ENCODE results near the gene UGT1A8. TPM values are rescaled to one million over a fixed set of nuclear protein-coding genes. Genes with fewer than 3 reads are reported as not detected.

Gene UGT1A8
- total RNA-seq, 1 donor from 2014 or later, result not detected

GRCh38 chr2:233673896-233674295 lies 56.5 kb downstream of the UGT1A8 start:
- peaks cover 39% of the 10 kb centered on the region for H3K27me3 ChIP-seq (ENCODE audit: low read depth)
- no peak for DNase-seq
- H3K9me3 ChIP-seq (replicated peaks), result no peaks in the 10 kb centered on the region
- no peaks in the 10 kb centered on the region for H3K36me3 ChIP-seq
- H3K4me3 ChIP-seq, result no peak overlapping the region
- H3K27ac ChIP-seq (replicated peaks), result no peak overlapping the region
- no peaks in the 10 kb centered on the region for H3K4me1 ChIP-seq
- TF ChIP-seq CTCF (IDR thresholded peaks at IDR 0.05; ENCODE audit: borderline replicate concordance), result no peak
- intact Hi-C loops (cut with micrococcal nuclease), result no loop called here

GRCh38 chr2:233674314-233674713 lies 56.9 kb downstream of the UGT1A8 start:
- H3K36me3 ChIP-seq, result no peaks in the 10 kb centered on the region
- H3K4me3 ChIP-seq, result no peak overlapping the region
- no peak overlapping the region for H3K27ac ChIP-seq (replicated peaks)
- no peak for TF ChIP-seq CTCF (IDR thresholded peaks at IDR 0.05; ENCODE audit: borderline replicate concordance)
- no peaks in the 10 kb centered on the region for H3K9me3 ChIP-seq (replicated peaks)
- no peak for DNase-seq
- H3K27me3 ChIP-seq (ENCODE audit: low read depth), result peaks cover 43% of the 10 kb centered on the region
- intact Hi-C loops (cut with micrococcal nuclease), result no loop called here
- no peaks in the 10 kb centered on the region for H3K4me1 ChIP-seq

- intact Hi-C loops (cut with micrococcal nuclease), result no loop called here
- H3K36me3 ChIP-seq, result no peaks in the 10 kb centered on the region
- H3K4me3 ChIP-seq, result no peak overlapping the region
- no peaks in the 10 kb centered on the region for H3K4me1 ChIP-seq
- TF ChIP-seq CTCF (IDR thresholded peaks at IDR 0.05; ENCODE audit: borderline replicate concordance), result no peak
- DNase-seq, result no peak
- H3K27ac ChIP-seq (replicated peaks), result no peak overlapping the region
- H3K9me3 ChIP-seq (replicated peaks), result no peaks in the 10 kb centered on the region
- peaks cover 44% of the 10 kb centered on the region for H3K27me3 ChIP-seq (ENCODE audit: low read depth)
Observed at GRCh38 chr2:233674995-233675394, 57.6 kb downstream of the UGT1A8 start.

- Histone ChIP-seq H3K4me1 (no peaks in the 10 kb centered on the region), H3K27me3 (ENCODE audit: low read depth) (peaks cover 47% of the 10 kb centered on the region), H3K36me3 (no peaks in the 10 kb centered on the region), H3K9me3 (replicated peaks) (no peaks in the 10 kb centered on the region), H3K4me3 (no peak overlapping the region), H3K27ac (replicated peaks) (no peak overlapping the region)
- TF ChIP-seq CTCF (IDR thresholded peaks at IDR 0.05; ENCODE audit: borderline replicate concordance), result no peak
- intact Hi-C loops (cut with micrococcal nuclease), result no loop called here
- DNase-seq, result no peak
Observed at GRCh38 chr2:233676046-233676445, 58.6 kb downstream of the UGT1A8 start.

- Histone ChIP-seq H3K9me3 (replicated peaks) (no peaks in the 10 kb centered on the region), H3K4me3 (no peak overlapping the region), H3K27me3 (ENCODE audit: low read depth) (peaks cover 45% of the 10 kb centered on the region), H3K36me3 (no peaks in the 10 kb centered on the region), H3K4me1 (no peaks in the 10 kb centered on the region), H3K27ac (replicated peaks) (no peak overlapping the region)
- no peak for TF ChIP-seq CTCF (IDR thresholded peaks at IDR 0.05; ENCODE audit: borderline replicate concordance)
- intact Hi-C loops (cut with micrococcal nuclease), result no loop called here
- DNase-seq, result no peak
Observed at GRCh38 chr2:233679196-233679595, 61.8 kb downstream of the UGT1A8 start.
